Activated B cell treated with CpG ODN at 0.5 μM for 24 hours (primary cell): Measurements from ENCODE around the gene SLC16A7. TPM values are rescaled to one million over a fixed set of nuclear protein-coding genes. Genes with fewer than 3 reads are reported as not detected.

ENCODE experiments used
- ATAC-seq: fragments of 200-7000 bp; cut with Tn5 transposase; one replicate; pipeline ENCODE4 v1.10.0; 2021; ENCODE audit warnings: low read depth, mild to moderate bottlenecking, moderate library complexity
- CTCF ChIA-PET: fragments of 350-600 bp; sonication (Branson Sonifier 250); formaldehyde crosslinking; loops from one replicate; lab custom pipeline; 2021; ENCODE audit warnings: antibody characterized with exemption; lab: Charles Lee
- POLR2A ChIA-PET: fragments of 350-600 bp; sonication (Branson Sonifier 250); formaldehyde crosslinking; loops from one replicate; lab custom pipeline; 2021; ENCODE audit warnings: antibody characterized with exemption; lab: Charles Lee
- DNase-seq: peaks from one replicate; pipeline ENCODE4 v3.0.0; 2022
- H3K27ac Mint-ChIP-seq: one replicate; pipeline ENCODE4 v1.8.0; 2020; ENCODE audit warnings: mixed read lengths
- H3K27me3 Mint-ChIP-seq: one replicate; pipeline ENCODE4 v1.8.0; 2021; ENCODE audit warnings: mixed read lengths
- H3K36me3 Mint-ChIP-seq: one replicate; pipeline ENCODE4 v1.8.0; 2021; ENCODE audit warnings: low read depth, mixed read lengths
- H3K4me1 Mint-ChIP-seq: one replicate; pipeline ENCODE4 v1.8.0; 2021; ENCODE audit warnings: mixed read lengths
- H3K4me3 Mint-ChIP-seq: one replicate; pipeline ENCODE4 v1.8.0; 2020; ENCODE audit warnings: mild to moderate bottlenecking, mixed read lengths
- H3K9me3 Mint-ChIP-seq: one replicate; pipeline ENCODE4 v1.8.0; 2020; ENCODE audit warnings: mixed read lengths
- CTCF ChIP-seq: fragments of 200-600 bp; IDR thresholded peaks from one replicate; pipeline ENCODE4 v1.8.0; 2022; ENCODE audit warnings: antibody characterized with exemption, mild to moderate bottlenecking
- intact Hi-C: fragments of 100-400 bp; cut with micrococcal nuclease; formaldehyde crosslinking; loops from one replicate; pipeline ENCODE4 v1.15.1; 2024
- total RNA-seq: library from RNA; stranded (reverse); gene quantifications from 2 replicates; pipeline ENCODE4 v1.2.3, GENCODE V29; 2022

The SLC16A7 gene
- total RNA-seq, 1 donor from 2014 or later, result 22.4 TPM

GRCh38 chr12:59698600-59698999 is 102.8 kb downstream of the SLC16A7 start:
- no peak for TF ChIP-seq CTCF
- ChIA-PET POLR2A (no interaction called here), CTCF (no interaction called here)
- no peak for DNase-seq
- H3K36me3 Mint-ChIP-seq, result no peaks in the 10 kb centered on the region
- intact Hi-C loops, result no loop called here
- no peak for ATAC-seq
- no peaks in the 10 kb centered on the region for H3K27me3 Mint-ChIP-seq
- no peak overlapping the region for H3K4me3 Mint-ChIP-seq
- no peak overlapping the region for H3K27ac Mint-ChIP-seq
- no peaks in the 10 kb centered on the region for H3K4me1 Mint-ChIP-seq
- H3K9me3 Mint-ChIP-seq, result no peaks in the 10 kb centered on the region

GRCh38 chr12:59699421-59700152 is 103.8 kb downstream of the SLC16A7 start:
- Mint-ChIP-seq H3K27ac (no peak overlapping the region), H3K36me3 (no peaks in the 10 kb centered on the region), H3K4me3 (no peak overlapping the region), H3K27me3 (no peaks in the 10 kb centered on the region), H3K4me1 (no peaks in the 10 kb centered on the region), H3K9me3 (no peaks in the 10 kb centered on the region)
- CTCF ChIA-PET, result no interaction called here
- intact Hi-C loops, result no loop called here
- POLR2A ChIA-PET, result no interaction called here
- DNase-seq (no peak), ATAC-seq (no peak)
- TF ChIP-seq CTCF, result no peak

- Mint-ChIP-seq H3K27me3 (no peaks in the 10 kb centered on the region), H3K4me3 (no peak overlapping the region), H3K9me3 (no peaks in the 10 kb centered on the region), H3K4me1 (no peaks in the 10 kb centered on the region), H3K27ac (no peak overlapping the region), H3K36me3 (peaks cover under 1% of the 10 kb centered on the region)
- ChIA-PET CTCF (no interaction called here), POLR2A (no interaction called here)
- no peak for TF ChIP-seq CTCF
- ATAC-seq, result no peak
- DNase-seq, result no peak
- intact Hi-C loops, result no loop called here
Measured at GRCh38 chr12:59700153-59700450, 104.3 kb downstream of the SLC16A7 start.

GRCh38 chr12:59708064-59708463 is 112.2 kb downstream of the SLC16A7 start:
- Mint-ChIP-seq H3K27me3 (no peaks in the 10 kb centered on the region), H3K36me3 (peaks cover 39% of the 10 kb centered on the region), H3K4me3 (no peak overlapping the region), H3K9me3 (no peaks in the 10 kb centered on the region), H3K4me1 (no peaks in the 10 kb centered on the region), H3K27ac (no peak overlapping the region)
- DNase-seq, result no peak
- TF ChIP-seq CTCF, result no peak
- intact Hi-C loops, result no loop called here
- POLR2A ChIA-PET, result no interaction called here
- CTCF ChIA-PET, result no interaction called here
- no peak for ATAC-seq

- ChIA-PET CTCF (no interaction called here), POLR2A (no interaction called here)
- no peak for TF ChIP-seq CTCF
- Mint-ChIP-seq H3K4me1 (no peaks in the 10 kb centered on the region), H3K9me3 (no peaks in the 10 kb centered on the region), H3K27ac (no peak overlapping the region), H3K36me3 (peaks cover 39% of the 10 kb centered on the region), H3K4me3 (no peak overlapping the region), H3K27me3 (no peaks in the 10 kb centered on the region)
- DNase-seq (no peak), ATAC-seq (no peak)
- intact Hi-C loops, result no loop called here
Measured at GRCh38 chr12:59708484-59708883, 112.7 kb downstream of the SLC16A7 start.
